HEK293 (cell line): ENCODE results near the gene SLC27A3.

Experiments
- GLIS1 ChIP-seq: fragments of 450-650 bp; formaldehyde crosslinking; IDR thresholded peaks from 2 replicates; pipeline ENCODE4 v1.5.1; 2016; ENCODE audit warnings: missing biosample characterization, missing genetic modification characterization
- GLIS2 ChIP-seq: fragments of 450-650 bp; formaldehyde crosslinking; IDR thresholded peaks from 2 replicates; pipeline ENCODE4 v1.5.1; 2016; ENCODE audit warnings: missing biosample characterization, missing genetic modification characterization
- IKZF3 ChIP-seq: fragments of 450-650 bp; IDR thresholded peaks from 2 replicates; pipeline ENCODE4 v1.5.0; 2018; ENCODE audit warnings: missing biosample characterization, mild to moderate bottlenecking, missing genetic modification characterization, moderate library complexity
- KLF7 ChIP-seq: fragments of 450-650 bp; formaldehyde crosslinking; IDR thresholded peaks from 2 replicates; pipeline ENCODE4 v1.5.1; 2016; ENCODE audit warnings: missing biosample characterization, missing genetic modification characterization, borderline replicate concordance
- MYNN ChIP-seq: fragments of 450-650 bp; formaldehyde crosslinking; IDR thresholded peaks from 2 replicates; pipeline ENCODE4 v1.5.1; 2016; ENCODE audit warnings: missing biosample characterization, missing genetic modification characterization, borderline replicate concordance
- SCRT1 ChIP-seq: fragments of 450-650 bp; formaldehyde crosslinking; IDR thresholded peaks from 2 replicates; pipeline ENCODE4 v1.5.1; 2016; ENCODE audit warnings: missing biosample characterization, missing genetic modification characterization, borderline replicate concordance
- SETDB1 ChIP-seq: IDR thresholded peaks from one replicate; pipeline ENCODE4 v1.6.1; 2017; ENCODE audit warnings: mild to moderate bottlenecking, low read length, moderate library complexity, mixed read lengths; ENCODE audit not compliant: insufficient read length
- WT1 ChIP-seq: fragments of 450-650 bp; formaldehyde crosslinking; IDR thresholded peaks from 2 replicates; pipeline ENCODE4 v1.5.1; 2016; ENCODE audit warnings: missing biosample characterization, missing genetic modification characterization
- ZBTB21 ChIP-seq: fragments of 450-650 bp; formaldehyde crosslinking; IDR thresholded peaks from 2 replicates; pipeline ENCODE4 v1.5.1; 2017; ENCODE audit warnings: missing biosample characterization, missing genetic modification characterization
- ZBTB8A ChIP-seq: fragments of 450-650 bp; formaldehyde crosslinking; IDR thresholded peaks from 2 replicates; pipeline ENCODE4 v1.5.1; 2016; ENCODE audit warnings: missing biosample characterization, missing genetic modification characterization
- ZNF146 ChIP-seq: fragments of 450-650 bp; formaldehyde crosslinking; IDR thresholded peaks from 2 replicates; pipeline ENCODE4 v1.5.1; 2016; ENCODE audit warnings: missing biosample characterization, missing genetic modification characterization
- ZNF174 ChIP-seq: fragments of 450-650 bp; formaldehyde crosslinking; IDR thresholded peaks from 2 replicates; pipeline ENCODE4 v1.5.0; 2017; ENCODE audit warnings: missing biosample characterization, mild to moderate bottlenecking, missing genetic modification characterization
- ZNF2 ChIP-seq: fragments of 450-650 bp; formaldehyde crosslinking; IDR thresholded peaks from 2 replicates; pipeline ENCODE4 v1.5.1; 2016; ENCODE audit warnings: missing biosample characterization, missing genetic modification characterization
- ZNF335 ChIP-seq: fragments of 450-650 bp; formaldehyde crosslinking; conservative IDR thresholded peaks from 2 replicates; pipeline ENCODE4 v1.5.1; 2016; ENCODE audit warnings: missing biosample characterization, missing genetic modification characterization
- ZNF394 ChIP-seq: fragments of 450-650 bp; formaldehyde crosslinking; IDR thresholded peaks from 2 replicates; pipeline ENCODE4 v1.5.1; 2016; ENCODE audit warnings: missing biosample characterization, missing genetic modification characterization, mild to moderate bottlenecking, moderate library complexity, borderline replicate concordance
- ZNF423 ChIP-seq: fragments of 450-650 bp; formaldehyde crosslinking; IDR thresholded peaks from 2 replicates; pipeline ENCODE4 v1.5.1; 2016; ENCODE audit warnings: missing biosample characterization, missing genetic modification characterization
- ZNF529 ChIP-seq: fragments of 450-650 bp; formaldehyde crosslinking; IDR thresholded peaks from 2 replicates; pipeline ENCODE4 v1.5.1; 2017; ENCODE audit warnings: missing genetic modification characterization, missing biosample characterization; ENCODE audit not compliant: insufficient replicate concordance
- ZNF629 ChIP-seq: fragments of 450-650 bp; formaldehyde crosslinking; IDR thresholded peaks from 2 replicates; pipeline ENCODE4 v1.5.1; 2017; ENCODE audit warnings: missing biosample characterization, missing genetic modification characterization
- ZNF660 ChIP-seq: fragments of 450-650 bp; IDR thresholded peaks from 2 replicates; pipeline ENCODE4 v1.5.1; 2018; ENCODE audit warnings: missing biosample characterization, mild to moderate bottlenecking, missing genetic modification characterization
- ZNF76 ChIP-seq: fragments of 450-650 bp; formaldehyde crosslinking; IDR thresholded peaks from 2 replicates; pipeline ENCODE4; 2016; ENCODE audit warnings: low read depth, missing biosample characterization, missing genetic modification characterization, borderline replicate concordance
- ZSCAN16 ChIP-seq: fragments of 450-650 bp; formaldehyde crosslinking; IDR thresholded peaks from 2 replicates; pipeline ENCODE4 v1.5.1; 2016; ENCODE audit warnings: missing biosample characterization, missing genetic modification characterization
- TF ChIP-seq, protein P1 (sequence below): fragments of 450-650 bp; formaldehyde crosslinking; IDR thresholded peaks from 2 replicates; pipeline ENCODE4 v1.5.0; 2017; ENCODE audit warnings: missing biosample characterization, missing genetic modification characterization, borderline replicate concordance
- TF ChIP-seq, protein P2 (sequence below): fragments of 450-650 bp; formaldehyde crosslinking; IDR thresholded peaks from 2 replicates; pipeline ENCODE4 v1.5.1; 2016; ENCODE audit warnings: missing biosample characterization, missing genetic modification characterization
- TF ChIP-seq, protein P3 (sequence below): fragments of 450-650 bp; formaldehyde crosslinking; IDR thresholded peaks from 2 replicates; pipeline ENCODE4 v1.5.1; 2017; ENCODE audit warnings: missing biosample characterization, mild to moderate bottlenecking, missing genetic modification characterization, moderate library complexity
- TF ChIP-seq, protein P4 (sequence below): fragments of 450-650 bp; formaldehyde crosslinking; IDR thresholded peaks from 2 replicates; pipeline ENCODE4 v1.5.1; 2017; ENCODE audit warnings: missing biosample characterization, missing genetic modification characterization
- TF ChIP-seq, protein P5 (sequence below): fragments of 450-650 bp; formaldehyde crosslinking; IDR thresholded peaks from 2 replicates; pipeline ENCODE4 v1.5.1; 2016; ENCODE audit warnings: missing biosample characterization, missing genetic modification characterization
- TF ChIP-seq, protein P6 (sequence below): fragments of 450-650 bp; formaldehyde crosslinking; IDR thresholded peaks from 2 replicates; pipeline ENCODE4 v1.5.1; 2016; ENCODE audit warnings: missing biosample characterization, missing genetic modification characterization

The SLC27A3 gene

DNA sequence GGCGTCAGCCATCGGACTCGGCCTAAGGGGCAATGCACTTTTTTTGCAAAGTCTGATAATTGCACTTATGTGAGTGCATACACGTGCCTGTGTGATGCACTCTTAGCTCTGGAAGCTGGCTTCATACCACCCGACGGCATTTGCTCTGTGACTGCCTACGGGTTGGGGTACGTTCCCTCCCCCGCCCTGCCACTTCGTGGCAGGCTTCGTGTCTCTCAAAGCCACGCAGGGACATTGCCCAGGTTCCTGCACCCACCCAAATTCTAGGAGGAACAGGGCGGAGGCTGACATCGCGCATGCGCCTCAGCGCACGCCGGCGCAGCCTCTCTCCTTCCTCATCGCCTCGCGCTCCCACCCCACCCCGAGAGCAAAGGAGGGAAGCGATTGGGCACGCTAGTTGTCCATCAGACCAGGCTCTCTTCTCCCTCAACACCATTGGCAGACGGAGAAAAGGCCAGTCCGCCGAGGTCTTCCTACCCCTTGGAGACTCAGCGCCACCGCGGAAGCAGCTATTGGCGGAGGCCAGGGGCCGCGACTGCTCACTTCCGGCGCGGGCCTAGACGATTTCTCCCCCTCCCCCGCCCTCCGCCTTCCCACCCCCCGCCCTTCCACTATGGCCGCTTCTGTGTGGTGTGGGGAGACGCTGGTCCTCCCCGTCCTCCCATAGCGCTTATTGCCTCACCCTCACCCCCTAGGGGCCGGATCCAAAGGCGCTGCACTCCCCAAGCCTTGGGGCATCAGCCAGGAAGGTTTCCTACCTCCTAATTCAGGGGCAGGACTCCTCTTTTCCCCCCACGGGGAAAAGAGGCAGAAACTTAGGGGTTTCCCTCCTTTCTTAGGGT lies 47.5 kb upstream of the SLC27A3 start, which contains the start of gene INTS3 (continued):
- TF ChIP-seq, protein P1, sequence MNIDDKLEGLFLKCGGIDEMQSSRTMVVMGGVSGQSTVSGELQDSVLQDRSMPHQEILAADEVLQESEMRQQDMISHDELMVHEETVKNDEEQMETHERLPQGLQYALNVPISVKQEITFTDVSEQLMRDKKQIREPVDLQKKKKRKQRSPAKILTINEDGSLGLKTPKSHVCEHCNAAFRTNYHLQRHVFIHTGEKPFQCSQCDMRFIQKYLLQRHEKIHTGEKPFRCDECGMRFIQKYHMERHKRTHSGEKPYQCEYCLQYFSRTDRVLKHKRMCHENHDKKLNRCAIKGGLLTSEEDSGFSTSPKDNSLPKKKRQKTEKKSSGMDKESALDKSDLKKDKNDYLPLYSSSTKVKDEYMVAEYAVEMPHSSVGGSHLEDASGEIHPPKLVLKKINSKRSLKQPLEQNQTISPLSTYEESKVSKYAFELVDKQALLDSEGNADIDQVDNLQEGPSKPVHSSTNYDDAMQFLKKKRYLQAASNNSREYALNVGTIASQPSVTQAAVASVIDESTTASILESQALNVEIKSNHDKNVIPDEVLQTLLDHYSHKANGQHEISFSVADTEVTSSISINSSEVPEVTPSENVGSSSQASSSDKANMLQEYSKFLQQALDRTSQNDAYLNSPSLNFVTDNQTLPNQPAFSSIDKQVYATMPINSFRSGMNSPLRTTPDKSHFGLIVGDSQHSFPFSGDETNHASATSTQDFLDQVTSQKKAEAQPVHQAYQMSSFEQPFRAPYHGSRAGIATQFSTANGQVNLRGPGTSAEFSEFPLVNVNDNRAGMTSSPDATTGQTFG = no peak
- TF ChIP-seq ZSCAN16 (tag by site-specific recombination) = no peak
- TF ChIP-seq ZNF423 (tag by site-specific recombination) = no peak
- no peak for TF ChIP-seq ZBTB8A
- no peak; the same call in 1 of the 2 replicates for TF ChIP-seq KLF7 (tag by site-specific recombination)
- TF ChIP-seq GLIS2 (tag by site-specific recombination) = peak; percentile 99
- TF ChIP-seq ZNF394 (tag by site-specific recombination) = no peak
- TF ChIP-seq, protein P2, sequence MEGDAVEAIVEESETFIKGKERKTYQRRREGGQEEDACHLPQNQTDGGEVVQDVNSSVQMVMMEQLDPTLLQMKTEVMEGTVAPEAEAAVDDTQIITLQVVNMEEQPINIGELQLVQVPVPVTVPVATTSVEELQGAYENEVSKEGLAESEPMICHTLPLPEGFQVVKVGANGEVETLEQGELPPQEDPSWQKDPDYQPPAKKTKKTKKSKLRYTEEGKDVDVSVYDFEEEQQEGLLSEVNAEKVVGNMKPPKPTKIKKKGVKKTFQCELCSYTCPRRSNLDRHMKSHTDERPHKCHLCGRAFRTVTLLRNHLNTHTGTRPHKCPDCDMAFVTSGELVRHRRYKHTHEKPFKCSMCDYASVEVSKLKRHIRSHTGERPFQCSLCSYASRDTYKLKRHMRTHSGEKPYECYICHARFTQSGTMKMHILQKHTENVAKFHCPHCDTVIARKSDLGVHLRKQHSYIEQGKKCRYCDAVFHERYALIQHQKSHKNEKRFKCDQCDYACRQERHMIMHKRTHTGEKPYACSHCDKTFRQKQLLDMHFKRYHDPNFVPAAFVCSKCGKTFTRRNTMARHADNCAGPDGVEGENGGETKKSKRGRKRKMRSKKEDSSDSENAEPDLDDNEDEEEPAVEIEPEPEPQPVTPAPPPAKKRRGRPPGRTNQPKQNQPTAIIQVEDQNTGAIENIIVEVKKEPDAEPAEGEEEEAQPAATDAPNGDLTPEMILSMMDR (tag by site-specific recombination) = no peak
- TF ChIP-seq ZNF660 = 0 out of 2 replicates have a peak, but pooled peaks have one; percentile 38
- peak; percentile 89 for TF ChIP-seq GLIS1
- TF ChIP-seq, protein P3, sequence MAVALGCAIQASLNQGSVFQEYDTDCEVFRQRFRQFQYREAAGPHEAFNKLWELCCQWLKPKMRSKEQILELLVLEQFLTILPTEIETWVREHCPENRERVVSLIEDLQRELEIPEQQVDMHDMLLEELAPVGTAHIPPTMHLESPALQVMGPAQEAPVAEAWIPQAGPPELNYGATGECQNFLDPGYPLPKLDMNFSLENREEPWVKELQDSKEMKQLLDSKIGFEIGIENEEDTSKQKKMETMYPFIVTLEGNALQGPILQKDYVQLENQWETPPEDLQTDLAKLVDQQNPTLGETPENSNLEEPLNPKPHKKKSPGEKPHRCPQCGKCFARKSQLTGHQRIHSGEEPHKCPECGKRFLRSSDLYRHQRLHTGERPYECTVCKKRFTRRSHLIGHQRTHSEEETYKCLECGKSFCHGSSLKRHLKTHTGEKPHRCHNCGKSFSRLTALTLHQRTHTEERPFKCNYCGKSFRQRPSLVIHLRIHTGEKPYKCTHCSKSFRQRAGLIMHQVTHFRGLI (tag by site-specific recombination) = no peak
- no peak for TF ChIP-seq MYNN (tag by site-specific recombination)
- no peak for TF ChIP-seq ZNF529 (tag by site-specific recombination)
- TF ChIP-seq, protein P4, sequence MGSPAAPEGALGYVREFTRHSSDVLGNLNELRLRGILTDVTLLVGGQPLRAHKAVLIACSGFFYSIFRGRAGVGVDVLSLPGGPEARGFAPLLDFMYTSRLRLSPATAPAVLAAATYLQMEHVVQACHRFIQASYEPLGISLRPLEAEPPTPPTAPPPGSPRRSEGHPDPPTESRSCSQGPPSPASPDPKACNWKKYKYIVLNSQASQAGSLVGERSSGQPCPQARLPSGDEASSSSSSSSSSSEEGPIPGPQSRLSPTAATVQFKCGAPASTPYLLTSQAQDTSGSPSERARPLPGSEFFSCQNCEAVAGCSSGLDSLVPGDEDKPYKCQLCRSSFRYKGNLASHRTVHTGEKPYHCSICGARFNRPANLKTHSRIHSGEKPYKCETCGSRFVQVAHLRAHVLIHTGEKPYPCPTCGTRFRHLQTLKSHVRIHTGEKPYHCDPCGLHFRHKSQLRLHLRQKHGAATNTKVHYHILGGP = no peak
- TF ChIP-seq ZNF335 (tag by site-specific recombination) = peak; percentile 80
- TF ChIP-seq SCRT1 (tag by site-specific recombination) = no peak
- TF ChIP-seq SETDB1 = no peak
- TF ChIP-seq ZNF174 = no peak
- TF ChIP-seq ZNF76 (tag by site-specific recombination) = no peak; the same call in 1 of the 2 replicates
- no peak for TF ChIP-seq ZNF146
- TF ChIP-seq, protein P5, sequence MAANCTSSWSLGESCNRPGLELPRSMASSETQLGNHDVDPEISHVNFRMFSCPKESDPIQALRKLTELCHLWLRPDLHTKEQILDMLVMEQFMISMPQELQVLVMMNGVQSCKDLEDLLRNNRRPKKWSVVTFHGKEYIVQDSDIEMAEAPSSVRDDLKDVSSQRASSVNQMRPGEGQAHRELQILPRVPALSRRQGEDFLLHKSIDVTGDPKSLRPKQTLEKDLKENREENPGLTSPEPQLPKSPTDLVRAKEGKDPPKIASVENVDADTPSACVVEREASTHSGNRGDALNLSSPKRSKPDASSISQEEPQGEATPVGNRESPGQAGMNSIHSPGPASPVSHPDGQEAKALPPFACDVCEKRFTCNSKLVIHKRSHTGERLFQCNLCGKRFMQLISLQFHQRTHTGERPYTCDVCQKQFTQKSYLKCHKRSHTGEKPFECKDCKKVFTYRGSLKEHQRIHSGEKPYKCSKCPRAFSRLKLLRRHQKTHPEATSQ (tag by site-specific recombination) = no peak
- no peak for TF ChIP-seq WT1 (tag by site-specific recombination)
- TF ChIP-seq ZBTB21 = 0 out of 2 replicates have a peak, but pooled peaks have one; percentile 11
- TF ChIP-seq, protein P6, sequence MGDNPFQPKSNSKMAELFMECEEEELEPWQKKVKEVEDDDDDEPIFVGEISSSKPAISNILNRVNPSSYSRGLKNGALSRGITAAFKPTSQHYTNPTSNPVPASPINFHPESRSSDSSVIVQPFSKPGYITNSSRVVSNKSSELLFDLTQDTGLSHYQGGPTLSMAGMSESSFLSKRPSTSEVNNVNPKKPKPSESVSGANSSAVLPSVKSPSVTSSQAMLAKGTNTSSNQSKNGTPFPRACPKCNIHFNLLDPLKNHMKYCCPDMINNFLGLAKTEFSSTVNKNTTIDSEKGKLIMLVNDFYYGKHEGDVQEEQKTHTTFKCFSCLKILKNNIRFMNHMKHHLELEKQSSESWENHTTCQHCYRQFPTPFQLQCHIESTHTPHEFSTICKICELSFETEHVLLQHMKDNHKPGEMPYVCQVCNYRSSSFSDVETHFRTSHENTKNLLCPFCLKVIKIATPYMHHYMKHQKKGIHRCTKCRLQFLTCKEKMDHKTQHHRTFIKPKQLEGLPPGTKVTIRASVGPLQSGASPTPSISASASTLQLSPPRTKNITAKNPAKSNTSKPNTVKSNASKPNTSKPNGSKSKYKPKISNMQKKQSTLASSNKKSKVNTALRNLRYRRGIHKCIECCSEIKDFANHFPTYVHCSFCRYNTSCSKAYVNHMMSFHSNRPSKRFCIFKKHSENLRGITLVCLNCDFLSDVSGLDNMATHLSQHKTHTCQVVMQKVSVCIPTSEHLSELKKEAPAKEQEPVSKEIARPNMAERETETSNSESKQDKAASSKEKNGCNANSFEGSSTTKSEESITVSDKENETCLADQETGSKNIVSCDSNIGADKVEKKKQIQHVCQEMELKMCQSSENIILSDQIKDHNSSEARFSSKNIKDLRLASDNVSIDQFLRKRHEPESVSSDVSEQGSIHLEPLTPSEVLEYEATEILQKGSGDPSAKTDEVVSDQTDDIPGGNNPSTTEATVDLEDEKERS (tag by site-specific recombination) = no peak
- TF ChIP-seq ZNF629 (tag by site-specific recombination) = no peak
- 0 out of 2 replicates have a peak, but pooled peaks have one; percentile 42 for TF ChIP-seq ZNF2 (tag by site-specific recombination)
- no peak for TF ChIP-seq IKZF3
